Prostate gland (tissue), 2 donors: Measurements from ENCODE around the gene RAP2B. TPM values are rescaled to one million over a fixed set of nuclear protein-coding genes. Genes with fewer than 3 reads are reported as not detected.
"Not testable (repeated sequence)": the region's sequence is repeated elsewhere in the genome, so short reads cannot be mapped to it uniquely, and the experiment has no call there.

Experiments
- DNase-seq: peaks from one replicate; pipeline ENCODE4 v3.0.0-alpha.2; 2019; ENCODE audit warnings: low spot score
- H3K27ac ChIP-seq, 2 donors: fragments of 200-600 bp; sonication (generic); 2 replicates each; pipeline ENCODE4 v1.5.1; 2017 to 2019
- H3K27me3 ChIP-seq: fragments of 200-600 bp; sonication (generic); replicated peaks from 2 replicates; pipeline ENCODE4 v1.5.1; 2019; ENCODE audit not compliant: insufficient read depth
- H3K36me3 ChIP-seq, 2 donors: fragments of 200-600 bp; sonication (generic); 1 replicate in 1 of 2; 2 replicates in 1 of 2; pipeline versions ENCODE4 v1.5.1 to v1.8.1; 2017 to 2019
- H3K4me1 ChIP-seq: fragments of 200-600 bp; sonication (generic); replicated peaks from 2 replicates; pipeline ENCODE4 v1.5.1; 2019
- H3K4me3 ChIP-seq, 2 donors: fragments of 200-600 bp; sonication (generic); 2 replicates each; pipeline ENCODE4 v1.5.1; 2017 to 2019
- H3K9me3 ChIP-seq: fragments of 200-600 bp; sonication (generic); 2 replicates; pipeline ENCODE4 v1.5.1; 2017
- POLR2A ChIP-seq: fragments of 450-650 bp; IDR thresholded peaks from one replicate; pipeline ENCODE4 v1.6.1; 2016; ENCODE audit warnings: antibody characterized with exemption, mild to moderate bottlenecking
- POLR2AphosphoS5 ChIP-seq: sonication (generic); formaldehyde crosslinking; IDR thresholded peaks from one replicate; pipeline ENCODE4 v1.6.1; 2017; ENCODE audit warnings: antibody characterized with exemption
- WGBS: methylation state at CpG from one replicate; pipeline ENCODE4 v1.1.5; 2018; 5-methylcytosine and 5-hydroxymethylcytosine counted together
- intact Hi-C: fragments of 100-400 bp; cut with DNase I; formaldehyde crosslinking; loops from one replicate; pipeline ENCODE4 v1.14.2; 2022
- total RNA-seq, 2 donors: library from RNA; depleted of rRNA; stranded (reverse); fragments of >200 nt; gene quantifications; one replicate each; pipeline ENCODE4 v1.1.0, GENCODE V29; 2016
- TF ChIP-seq, protein P1 (sequence below), 4 experiments: fragments of 200-600 bp in 2 of 4; fragments of 450-650 bp in 2 of 4; sonication (generic) in 2 of 4; IDR thresholded peaks; 1 replicate in 3 of 4; 2 replicates in 1 of 4; pipeline ENCODE4 v1.5.1; 2016 to 2019; ENCODE audit warnings: antibody characterized with exemption in 4 of 4, mild to moderate bottlenecking in 2 of 4, moderate library complexity in 2 of 4

Gene RAP2B
- total RNA-seq, 2 donors from 2014 or later: 8.3 to 13.8 TPM

DNA sequence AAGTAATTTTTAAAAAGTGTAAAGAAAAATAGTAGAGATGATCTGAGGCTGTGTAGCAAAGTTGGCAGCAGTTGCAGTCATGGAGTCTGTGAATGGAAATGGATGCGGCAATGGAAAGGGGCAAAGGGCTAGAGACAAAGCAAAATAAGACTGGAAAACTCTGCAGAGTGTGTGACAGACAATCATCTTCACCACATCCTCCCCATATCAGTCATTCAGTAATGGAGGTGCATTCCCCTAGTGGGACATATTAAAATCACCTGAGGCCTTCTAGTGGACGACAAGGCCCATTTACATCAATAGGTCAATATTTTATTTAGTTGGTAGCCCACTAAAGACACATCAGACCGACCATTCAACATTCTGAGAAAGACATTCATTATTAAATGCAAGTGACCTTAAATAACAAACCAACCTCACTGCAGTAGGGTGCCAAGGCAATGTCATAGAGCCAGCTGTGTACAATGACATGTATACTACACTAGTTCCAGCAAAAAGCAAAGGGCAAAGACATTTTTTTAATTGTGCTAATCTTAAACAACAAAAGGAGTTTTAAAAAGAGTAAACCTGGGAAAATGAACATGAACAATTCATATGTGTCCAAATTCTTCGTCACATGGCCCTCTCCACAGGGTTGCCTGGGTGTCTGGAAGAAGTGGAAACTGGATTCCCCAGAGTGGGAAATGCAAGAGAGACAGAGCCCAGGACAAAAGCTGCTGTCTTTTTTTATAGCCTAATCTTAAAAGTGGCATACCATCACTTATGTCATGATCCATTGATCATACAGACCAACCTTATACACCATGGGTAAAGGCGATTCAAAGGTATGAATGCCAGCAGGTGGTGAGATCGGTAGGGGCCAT, 15.6 kb upstream of the RAP2B start:
- WGBS: 94% methylated on average over 6 of the region's 6 CpGs
- no peaks in the 10 kb centered on the region for H3K4me1 ChIP-seq
- H3K27me3 ChIP-seq: no peaks in the 10 kb centered on the region
- no peak overlapping the region for H3K4me3 ChIP-seq
- no peak for DNase-seq
- H3K9me3 ChIP-seq: no peaks in the 10 kb centered on the region
- intact Hi-C loops: no loop called here
- H3K27ac ChIP-seq: no peak overlapping the region
- no peaks in the 10 kb centered on the region for H3K36me3 ChIP-seq
- TF ChIP-seq POLR2AphosphoS5 (no peak), POLR2A (no peak)
- TF ChIP-seq, protein P1, sequence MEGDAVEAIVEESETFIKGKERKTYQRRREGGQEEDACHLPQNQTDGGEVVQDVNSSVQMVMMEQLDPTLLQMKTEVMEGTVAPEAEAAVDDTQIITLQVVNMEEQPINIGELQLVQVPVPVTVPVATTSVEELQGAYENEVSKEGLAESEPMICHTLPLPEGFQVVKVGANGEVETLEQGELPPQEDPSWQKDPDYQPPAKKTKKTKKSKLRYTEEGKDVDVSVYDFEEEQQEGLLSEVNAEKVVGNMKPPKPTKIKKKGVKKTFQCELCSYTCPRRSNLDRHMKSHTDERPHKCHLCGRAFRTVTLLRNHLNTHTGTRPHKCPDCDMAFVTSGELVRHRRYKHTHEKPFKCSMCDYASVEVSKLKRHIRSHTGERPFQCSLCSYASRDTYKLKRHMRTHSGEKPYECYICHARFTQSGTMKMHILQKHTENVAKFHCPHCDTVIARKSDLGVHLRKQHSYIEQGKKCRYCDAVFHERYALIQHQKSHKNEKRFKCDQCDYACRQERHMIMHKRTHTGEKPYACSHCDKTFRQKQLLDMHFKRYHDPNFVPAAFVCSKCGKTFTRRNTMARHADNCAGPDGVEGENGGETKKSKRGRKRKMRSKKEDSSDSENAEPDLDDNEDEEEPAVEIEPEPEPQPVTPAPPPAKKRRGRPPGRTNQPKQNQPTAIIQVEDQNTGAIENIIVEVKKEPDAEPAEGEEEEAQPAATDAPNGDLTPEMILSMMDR (IDR thresholded peaks at IDR 0.05): no peak

DNA sequence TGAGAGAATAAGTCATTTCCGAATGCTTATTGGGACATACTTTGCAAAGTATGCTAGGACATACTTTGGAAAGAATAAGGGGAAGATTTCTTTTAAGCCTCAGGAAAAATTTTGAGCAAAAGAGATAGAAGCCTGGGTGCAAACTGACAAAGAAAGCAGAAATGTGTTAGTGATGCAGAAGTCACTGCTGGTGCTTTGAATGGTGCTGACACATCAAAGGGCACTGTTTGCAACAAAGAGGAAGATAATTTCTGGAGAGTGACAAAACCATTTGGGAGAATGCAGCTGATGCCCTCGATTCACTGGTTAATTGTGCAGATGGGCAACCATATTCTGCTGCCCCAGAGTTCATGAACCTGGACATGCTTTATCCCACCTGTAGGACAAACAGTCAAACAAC, 11.0 kb upstream of the RAP2B start:
- TF ChIP-seq, protein P1 (IDR thresholded peaks at IDR 0.05): no peak
- TF ChIP-seq POLR2AphosphoS5: no peak
- Histone ChIP-seq H3K27me3 (no peaks in the 10 kb centered on the region), H3K27ac (no peak overlapping the region), H3K4me1 (no peaks in the 10 kb centered on the region), H3K4me3 (no peak overlapping the region), H3K9me3 (no peaks in the 10 kb centered on the region), H3K36me3 (no peaks in the 10 kb centered on the region)
- DNase-seq: no peak
- WGBS: 66% methylated on average over 2 of the region's 2 CpGs
- intact Hi-C loops: no loop called here

GRCh38 chr3:153155786-153156185, 6.2 kb upstream of the RAP2B start:
- intact Hi-C loops, H3K27me3 ChIP-seq, H3K4me1 ChIP-seq, DNase-seq, H3K9me3 ChIP-seq, H3K27ac ChIP-seq, H3K36me3 ChIP-seq, H3K4me3 ChIP-seq: not testable (repeated sequence)
- 94% methylated on average over 29 of the region's 29 CpGs for WGBS

DNA sequence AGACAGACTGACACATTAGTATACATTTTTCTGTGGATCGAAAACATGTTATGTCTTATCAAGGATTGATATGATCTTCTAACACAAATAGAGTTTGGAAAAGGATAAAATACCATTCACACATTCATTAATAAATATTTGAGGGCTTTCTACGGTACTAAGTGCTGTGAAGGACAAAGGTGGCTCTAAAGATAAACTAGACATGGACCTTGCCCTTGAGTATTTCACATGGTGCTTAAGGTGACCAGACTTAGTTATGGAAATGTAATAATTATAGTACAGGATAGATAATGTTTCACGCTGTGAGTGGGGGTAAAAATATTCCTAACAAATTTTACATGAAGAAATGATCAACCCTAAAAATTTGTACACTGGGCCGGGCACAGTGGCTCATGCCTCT, 3.8 kb upstream of the RAP2B start:
- WGBS: 83% methylated on average over 4 of the region's 4 CpGs
- Histone ChIP-seq H3K9me3 (no peaks in the 10 kb centered on the region), H3K27me3 (no peaks in the 10 kb centered on the region), H3K4me3 (no peak overlapping the region), H3K4me1 (no peaks in the 10 kb centered on the region), H3K36me3 (no peaks in the 10 kb centered on the region), H3K27ac (no peak overlapping the region)
- DNase-seq: no peak
- intact Hi-C loops: no loop called here
- TF ChIP-seq, protein P1 (IDR thresholded peaks at IDR 0.05): no peak
- no peak for TF ChIP-seq POLR2AphosphoS5
- TF ChIP-seq POLR2A: no peak

DNA sequence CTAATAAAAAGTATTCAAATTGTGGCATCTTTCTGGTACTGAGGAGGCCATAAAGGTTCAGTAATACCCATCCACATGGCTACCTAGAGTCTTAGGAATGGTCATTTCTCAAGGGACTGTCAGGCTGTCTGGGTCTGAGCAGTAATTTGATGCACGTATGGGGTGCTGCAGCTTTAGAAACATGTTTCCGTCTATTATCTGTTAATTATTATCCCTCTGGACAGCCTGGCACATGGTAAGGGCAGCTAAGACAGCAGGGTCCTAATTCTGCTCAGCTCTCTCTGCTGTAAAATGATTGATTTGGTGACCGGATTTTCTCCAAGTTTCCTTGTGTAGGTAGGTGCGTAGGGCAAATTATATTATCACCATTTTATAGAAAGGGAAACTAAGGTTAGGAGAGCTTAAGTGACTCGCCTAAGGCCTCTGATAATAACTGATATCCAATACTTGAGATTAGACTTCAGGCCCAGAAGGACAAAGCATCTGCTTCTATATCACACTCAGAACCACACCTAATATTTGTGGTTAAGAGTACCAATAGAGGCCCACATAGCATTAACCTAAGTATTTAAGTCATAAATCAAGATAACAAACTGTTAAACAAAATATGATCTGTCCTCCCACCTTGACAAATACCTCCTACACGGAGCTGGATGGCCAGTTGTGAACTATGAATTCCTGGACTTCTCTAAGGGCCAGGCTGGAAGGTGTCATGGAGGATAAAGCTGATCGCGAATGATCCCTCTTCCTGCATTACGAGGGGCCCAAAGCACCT, 2.9 kb upstream of the RAP2B start:
- no peaks in the 10 kb centered on the region for H3K27me3 ChIP-seq
- TF ChIP-seq, protein P1 (IDR thresholded peaks at IDR 0.05): no peak
- TF ChIP-seq POLR2A (no peak), POLR2AphosphoS5 (no peak)
- no peak overlapping the region for H3K4me3 ChIP-seq
- H3K36me3 ChIP-seq: no peaks in the 10 kb centered on the region
- no peak for DNase-seq
- H3K9me3 ChIP-seq: no peaks in the 10 kb centered on the region
- intact Hi-C loops: no loop called here
- H3K27ac ChIP-seq: no peak overlapping the region
- H3K4me1 ChIP-seq: no peaks in the 10 kb centered on the region
- 81% methylated on average over 9 of the region's 9 CpGs for WGBS
